Measurements from ENCODE around the gene TMEM135.

DNA sequence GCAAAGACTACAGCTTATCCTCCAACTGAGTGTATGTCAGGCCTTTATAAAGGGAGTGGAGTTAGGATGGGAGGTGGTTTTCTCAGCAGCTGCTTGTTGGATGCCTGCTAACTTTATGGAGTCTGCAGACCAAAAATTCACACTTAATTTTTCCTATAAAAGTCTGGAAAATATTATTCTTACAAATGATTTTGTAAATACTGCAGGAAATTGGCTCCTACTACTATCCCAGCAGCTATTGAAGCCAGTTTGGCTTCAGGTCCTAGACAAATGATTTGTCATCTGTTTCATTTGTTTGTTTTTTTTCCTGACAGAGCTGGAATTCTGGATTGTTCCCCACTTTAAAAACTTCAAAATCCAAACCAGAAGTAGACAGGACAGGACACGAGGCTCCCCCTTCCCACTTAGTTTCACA is 292.5 kb downstream of the TMEM135 start:
- TF ChIP-seq, protein P1, sequence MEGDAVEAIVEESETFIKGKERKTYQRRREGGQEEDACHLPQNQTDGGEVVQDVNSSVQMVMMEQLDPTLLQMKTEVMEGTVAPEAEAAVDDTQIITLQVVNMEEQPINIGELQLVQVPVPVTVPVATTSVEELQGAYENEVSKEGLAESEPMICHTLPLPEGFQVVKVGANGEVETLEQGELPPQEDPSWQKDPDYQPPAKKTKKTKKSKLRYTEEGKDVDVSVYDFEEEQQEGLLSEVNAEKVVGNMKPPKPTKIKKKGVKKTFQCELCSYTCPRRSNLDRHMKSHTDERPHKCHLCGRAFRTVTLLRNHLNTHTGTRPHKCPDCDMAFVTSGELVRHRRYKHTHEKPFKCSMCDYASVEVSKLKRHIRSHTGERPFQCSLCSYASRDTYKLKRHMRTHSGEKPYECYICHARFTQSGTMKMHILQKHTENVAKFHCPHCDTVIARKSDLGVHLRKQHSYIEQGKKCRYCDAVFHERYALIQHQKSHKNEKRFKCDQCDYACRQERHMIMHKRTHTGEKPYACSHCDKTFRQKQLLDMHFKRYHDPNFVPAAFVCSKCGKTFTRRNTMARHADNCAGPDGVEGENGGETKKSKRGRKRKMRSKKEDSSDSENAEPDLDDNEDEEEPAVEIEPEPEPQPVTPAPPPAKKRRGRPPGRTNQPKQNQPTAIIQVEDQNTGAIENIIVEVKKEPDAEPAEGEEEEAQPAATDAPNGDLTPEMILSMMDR (IDR thresholded peaks at IDR 0.05), result no peak
- TF ChIP-seq POLR2A (IDR thresholded peaks at IDR 0.05), result no peak

Measured in right lobe of liver (tissue), 4 donors.